ENCODE measurements around the gene APOL4.
"Not testable (repeated sequence)": the region's sequence is repeated elsewhere in the genome, so short reads cannot be mapped to it uniquely, and the experiment has no call there.

The APOL4 gene

GRCh38 chr22:36221799-36222751 is 20.5 kb upstream of the APOL4 start:
- Histone ChIP-seq H3K79me2 (ENCODE audit: control insufficient read depth, insufficient read depth, low read length, unreplicated experiment) (no peaks in the 10 kb centered on the region), H3K27me3 (ENCODE audit: insufficient read depth, low read length) (no peaks in the 10 kb centered on the region; the same call in 1 of the 2 replicates), H2AFZ (ENCODE audit: low read length, unreplicated experiment) (no peak overlapping the region), H3K27ac (ENCODE audit: low read depth, low read length) (no peak overlapping the region), H3K4me3 (ENCODE audit: low read depth, low read length) (peak overlapping the region; percentile 60), H3K4me1 (ENCODE audit: control insufficient read depth, insufficient read depth, low read length, unreplicated experiment) (peaks cover 8% of the 10 kb centered on the region), H3K36me3 (ENCODE audit: insufficient read depth, low read length) (no peaks in the 10 kb centered on the region)

- Histone ChIP-seq H3K27ac (ENCODE audit: low read depth, low read length) (peak overlapping the region; percentile 50), H2AFZ (ENCODE audit: low read length, unreplicated experiment) (peak overlapping the region; percentile 75), H3K27me3 (ENCODE audit: insufficient read depth, low read length) (peaks cover 6% of the 10 kb centered on the region; the same call in 1 of the 2 replicates), H3K36me3 (ENCODE audit: insufficient read depth, low read length) (no peaks in the 10 kb centered on the region), H3K4me3 (ENCODE audit: low read depth, low read length) (peak overlapping the region; percentile 60), H3K79me2 (ENCODE audit: control insufficient read depth, insufficient read depth, low read length, unreplicated experiment) (no peaks in the 10 kb centered on the region), H3K4me1 (ENCODE audit: control insufficient read depth, insufficient read depth, low read length, unreplicated experiment) (peaks cover 8% of the 10 kb centered on the region)
Observed at GRCh38 chr22:36220451-36220921, 18.9 kb upstream of the APOL4 start.

GRCh38 chr22:36218648-36219193 is 17.1 kb upstream of the APOL4 start:
- Histone ChIP-seq H3K27ac (ENCODE audit: low read depth, low read length) (no peak overlapping the region), H3K79me2 (ENCODE audit: control insufficient read depth, insufficient read depth, low read length, unreplicated experiment) (no peaks in the 10 kb centered on the region), H3K4me3 (ENCODE audit: low read depth, low read length) (no peak overlapping the region), H3K36me3 (ENCODE audit: insufficient read depth, low read length) (no peaks in the 10 kb centered on the region), H3K27me3 (ENCODE audit: insufficient read depth, low read length) (peaks cover 6% of the 10 kb centered on the region; the same call in 1 of the 2 replicates), H2AFZ (ENCODE audit: low read length, unreplicated experiment) (no peak overlapping the region), H3K4me1 (ENCODE audit: control insufficient read depth, insufficient read depth, low read length, unreplicated experiment) (peaks cover 8% of the 10 kb centered on the region)

GRCh38 chr22:36215981-36216380 is 14.4 kb upstream of the APOL4 start:
- Histone ChIP-seq H3K79me2 (ENCODE audit: control insufficient read depth, insufficient read depth, low read length, unreplicated experiment) (no peaks in the 10 kb centered on the region), H3K36me3 (ENCODE audit: insufficient read depth, low read length) (no peaks in the 10 kb centered on the region), H3K27me3 (ENCODE audit: insufficient read depth, low read length) (peaks cover 9% of the 10 kb centered on the region; the same call in 1 of the 2 replicates), H3K4me3 (ENCODE audit: low read depth, low read length) (no peak overlapping the region), H3K27ac (ENCODE audit: low read depth, low read length) (no peak overlapping the region), H2AFZ (ENCODE audit: low read length, unreplicated experiment) (no peak overlapping the region), H3K4me1 (ENCODE audit: control insufficient read depth, insufficient read depth, low read length, unreplicated experiment) (peaks cover 4% of the 10 kb centered on the region)

GRCh38 chr22:36213586-36213985 is 12.0 kb upstream of the APOL4 start:
- H3K36me3 ChIP-seq (ENCODE audit: insufficient read depth, low read length) = no peaks in the 10 kb centered on the region
- H2AFZ ChIP-seq (ENCODE audit: low read length, unreplicated experiment) = no peak overlapping the region
- H3K4me1 ChIP-seq (ENCODE audit: control insufficient read depth, insufficient read depth, low read length, unreplicated experiment) = no peaks in the 10 kb centered on the region
- no peaks in the 10 kb centered on the region for H3K79me2 ChIP-seq (ENCODE audit: control insufficient read depth, insufficient read depth, low read length, unreplicated experiment)
- no peak overlapping the region for H3K4me3 ChIP-seq (ENCODE audit: low read depth, low read length)
- no peak overlapping the region for H3K27ac ChIP-seq (ENCODE audit: low read depth, low read length)
- H3K27me3 ChIP-seq (ENCODE audit: insufficient read depth, low read length) = peaks cover 14% of the 10 kb centered on the region; the same call in 1 of the 2 replicates

GRCh38 chr22:36212901-36213300 is 11.3 kb upstream of the APOL4 start:
- no peaks in the 10 kb centered on the region for H3K79me2 ChIP-seq (ENCODE audit: control insufficient read depth, insufficient read depth, low read length, unreplicated experiment)
- peaks cover 15% of the 10 kb centered on the region; the same call in 1 of the 2 replicates for H3K27me3 ChIP-seq (ENCODE audit: insufficient read depth, low read length)
- H3K27ac ChIP-seq (ENCODE audit: low read depth, low read length) = no peak overlapping the region
- H3K4me3 ChIP-seq (ENCODE audit: low read depth, low read length) = no peak overlapping the region
- H3K36me3 ChIP-seq (ENCODE audit: insufficient read depth, low read length) = no peaks in the 10 kb centered on the region
- H3K4me1 ChIP-seq (ENCODE audit: control insufficient read depth, insufficient read depth, low read length, unreplicated experiment) = no peaks in the 10 kb centered on the region
- H2AFZ ChIP-seq (ENCODE audit: low read length, unreplicated experiment) = no peak overlapping the region

- Histone ChIP-seq H2AFZ (ENCODE audit: low read length, unreplicated experiment) (no peak overlapping the region), H3K27ac (ENCODE audit: low read depth, low read length) (no peak overlapping the region), H3K36me3 (ENCODE audit: insufficient read depth, low read length) (no peaks in the 10 kb centered on the region), H3K27me3 (ENCODE audit: insufficient read depth, low read length) (0 out of 2 replicates have a peak, but pooled peaks cover 15% of the 10 kb centered on the region), H3K4me3 (ENCODE audit: low read depth, low read length) (no peak overlapping the region), H3K79me2 (ENCODE audit: control insufficient read depth, insufficient read depth, low read length, unreplicated experiment) (no peaks in the 10 kb centered on the region), H3K4me1 (ENCODE audit: control insufficient read depth, insufficient read depth, low read length, unreplicated experiment) (no peaks in the 10 kb centered on the region)
Observed at GRCh38 chr22:36211237-36211861, 9.7 kb upstream of the APOL4 start.

GRCh38 chr22:36210224-36210623 is 8.6 kb upstream of the APOL4 start:
- no peaks in the 10 kb centered on the region for H3K79me2 ChIP-seq (ENCODE audit: control insufficient read depth, insufficient read depth, low read length, unreplicated experiment)
- no peaks in the 10 kb centered on the region for H3K4me1 ChIP-seq (ENCODE audit: control insufficient read depth, insufficient read depth, low read length, unreplicated experiment)
- 0 out of 2 replicates have a peak, but pooled peaks cover 9% of the 10 kb centered on the region for H3K27me3 ChIP-seq (ENCODE audit: insufficient read depth, low read length)
- no peak overlapping the region for H3K27ac ChIP-seq (ENCODE audit: low read depth, low read length)
- no peak overlapping the region for H3K4me3 ChIP-seq (ENCODE audit: low read depth, low read length)
- H2AFZ ChIP-seq (ENCODE audit: low read length, unreplicated experiment) = no peak overlapping the region
- H3K36me3 ChIP-seq (ENCODE audit: insufficient read depth, low read length) = no peaks in the 10 kb centered on the region

- not testable (repeated sequence) for H2AFZ ChIP-seq (ENCODE audit: low read length, unreplicated experiment); H3K79me2 ChIP-seq (ENCODE audit: control insufficient read depth, insufficient read depth, low read length, unreplicated experiment); H3K27ac ChIP-seq (ENCODE audit: low read depth, low read length); H3K36me3 ChIP-seq (ENCODE audit: insufficient read depth, low read length); H3K4me1 ChIP-seq (ENCODE audit: control insufficient read depth, insufficient read depth, low read length, unreplicated experiment); H3K27me3 ChIP-seq (ENCODE audit: insufficient read depth, low read length); H3K4me3 ChIP-seq (ENCODE audit: low read depth, low read length)
Observed at GRCh38 chr22:36209488-36209908, 7.9 kb upstream of the APOL4 start.

GRCh38 chr22:36208914-36209313 is 7.3 kb upstream of the APOL4 start:
- Histone ChIP-seq H3K4me1 (ENCODE audit: control insufficient read depth, insufficient read depth, low read length, unreplicated experiment) (no peaks in the 10 kb centered on the region), H2AFZ (ENCODE audit: low read length, unreplicated experiment) (no peak overlapping the region), H3K79me2 (ENCODE audit: control insufficient read depth, insufficient read depth, low read length, unreplicated experiment) (no peaks in the 10 kb centered on the region), H3K27me3 (ENCODE audit: insufficient read depth, low read length) (0 out of 2 replicates have a peak, but pooled peaks cover 9% of the 10 kb centered on the region), H3K27ac (ENCODE audit: low read depth, low read length) (no peak overlapping the region), H3K36me3 (ENCODE audit: insufficient read depth, low read length) (no peaks in the 10 kb centered on the region), H3K4me3 (ENCODE audit: low read depth, low read length) (no peak overlapping the region)

All from ACC112 (cell line).